GM10248 (cell line): ENCODE data around the gene SPCS1.
A peak's percentile ranks its signal among the peaks of the same experiment; 100 is the strongest.

Source experiments
- CTCF ChIA-PET: fragments of 300-600 bp; sonication (Branson Sonifier 250); formaldehyde crosslinking; extraction: SDS; loops from one replicate; lab custom pipeline; 2021; ENCODE audit warnings: antibody characterized with exemption; lab: Yijun Ruan, JAX
- POLR2A ChIA-PET: fragments of 350-650 bp; sonication (Branson Sonifier 250); formaldehyde crosslinking; extraction: SDS; loops from one replicate; lab custom pipeline; 2020; ENCODE audit warnings: antibody characterized with exemption; lab: Yijun Ruan, JAX
- DNase-seq: peaks from one replicate; pipeline ENCODE4 v3.0.0; 2012; ENCODE audit errors: extremely low spot score
- TF ChIP-seq, protein P1 (sequence below): IDR thresholded peaks from 2 replicates; pipeline ENCODE4 v1.5.1; 2012; ENCODE audit warnings: mild to moderate bottlenecking, low read depth; ENCODE audit errors: extremely low read depth, missing control alignments, control extremely low read depth

Gene SPCS1

DNA sequence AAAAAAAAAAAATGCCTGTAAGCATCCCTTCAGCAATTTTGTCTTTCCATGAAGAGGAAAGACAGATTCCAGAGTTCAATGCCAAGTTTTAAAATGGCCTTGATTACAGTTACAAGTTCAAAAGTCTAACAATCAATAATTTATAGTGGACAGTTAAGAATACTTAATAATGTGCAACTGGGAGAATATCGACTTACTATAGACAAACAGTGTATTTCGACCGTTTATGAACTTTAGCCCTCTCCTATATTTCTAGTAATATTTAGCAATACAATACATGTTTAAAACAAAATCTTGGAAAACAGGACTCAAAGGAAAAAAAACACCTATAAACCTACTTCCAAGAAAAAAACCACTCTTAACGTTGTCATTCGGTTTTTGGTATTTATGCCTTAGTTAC is 21.7 kb upstream of the SPCS1 start:
- CTCF ChIA-PET: no interaction called here
- POLR2A ChIA-PET: no interaction called here
- TF ChIP-seq, protein P1, sequence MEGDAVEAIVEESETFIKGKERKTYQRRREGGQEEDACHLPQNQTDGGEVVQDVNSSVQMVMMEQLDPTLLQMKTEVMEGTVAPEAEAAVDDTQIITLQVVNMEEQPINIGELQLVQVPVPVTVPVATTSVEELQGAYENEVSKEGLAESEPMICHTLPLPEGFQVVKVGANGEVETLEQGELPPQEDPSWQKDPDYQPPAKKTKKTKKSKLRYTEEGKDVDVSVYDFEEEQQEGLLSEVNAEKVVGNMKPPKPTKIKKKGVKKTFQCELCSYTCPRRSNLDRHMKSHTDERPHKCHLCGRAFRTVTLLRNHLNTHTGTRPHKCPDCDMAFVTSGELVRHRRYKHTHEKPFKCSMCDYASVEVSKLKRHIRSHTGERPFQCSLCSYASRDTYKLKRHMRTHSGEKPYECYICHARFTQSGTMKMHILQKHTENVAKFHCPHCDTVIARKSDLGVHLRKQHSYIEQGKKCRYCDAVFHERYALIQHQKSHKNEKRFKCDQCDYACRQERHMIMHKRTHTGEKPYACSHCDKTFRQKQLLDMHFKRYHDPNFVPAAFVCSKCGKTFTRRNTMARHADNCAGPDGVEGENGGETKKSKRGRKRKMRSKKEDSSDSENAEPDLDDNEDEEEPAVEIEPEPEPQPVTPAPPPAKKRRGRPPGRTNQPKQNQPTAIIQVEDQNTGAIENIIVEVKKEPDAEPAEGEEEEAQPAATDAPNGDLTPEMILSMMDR: no peak
- DNase-seq: no peak

DNA sequence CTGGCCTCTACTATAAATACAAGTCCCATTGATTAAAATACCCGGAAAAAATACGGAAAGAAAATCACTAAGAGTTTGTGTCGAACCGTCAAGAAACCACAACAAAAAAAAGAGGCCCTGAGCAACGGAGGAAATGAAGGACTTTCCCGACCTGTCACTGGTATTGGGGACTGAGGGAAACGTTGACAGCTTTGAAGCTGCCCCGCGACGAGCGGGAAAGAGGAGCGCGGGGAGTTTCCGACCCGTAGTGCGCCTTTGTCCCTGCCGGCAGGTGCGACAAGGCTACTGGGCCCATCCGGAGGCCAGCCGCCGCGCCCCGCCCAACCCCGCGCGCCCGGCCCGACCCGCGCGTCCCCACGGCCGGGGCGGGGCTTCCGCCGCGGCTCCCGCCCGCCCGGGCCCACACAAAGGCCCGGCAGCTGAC is 20.6 kb upstream of the SPCS1 start:
- peak; percentile 94 for DNase-seq
- TF ChIP-seq, protein P1: no peak
- ChIA-PET POLR2A (interaction anchor here (0.9 kb wide), 1 partner anchor 14 kb away, joined by 3 read pairs; no protein-coding TSS in a partner anchor), CTCF (interaction anchor here (2.1 kb wide), 1 partner anchor 23 kb away, joined by 6 read pairs; no protein-coding TSS in a partner anchor)

DNA sequence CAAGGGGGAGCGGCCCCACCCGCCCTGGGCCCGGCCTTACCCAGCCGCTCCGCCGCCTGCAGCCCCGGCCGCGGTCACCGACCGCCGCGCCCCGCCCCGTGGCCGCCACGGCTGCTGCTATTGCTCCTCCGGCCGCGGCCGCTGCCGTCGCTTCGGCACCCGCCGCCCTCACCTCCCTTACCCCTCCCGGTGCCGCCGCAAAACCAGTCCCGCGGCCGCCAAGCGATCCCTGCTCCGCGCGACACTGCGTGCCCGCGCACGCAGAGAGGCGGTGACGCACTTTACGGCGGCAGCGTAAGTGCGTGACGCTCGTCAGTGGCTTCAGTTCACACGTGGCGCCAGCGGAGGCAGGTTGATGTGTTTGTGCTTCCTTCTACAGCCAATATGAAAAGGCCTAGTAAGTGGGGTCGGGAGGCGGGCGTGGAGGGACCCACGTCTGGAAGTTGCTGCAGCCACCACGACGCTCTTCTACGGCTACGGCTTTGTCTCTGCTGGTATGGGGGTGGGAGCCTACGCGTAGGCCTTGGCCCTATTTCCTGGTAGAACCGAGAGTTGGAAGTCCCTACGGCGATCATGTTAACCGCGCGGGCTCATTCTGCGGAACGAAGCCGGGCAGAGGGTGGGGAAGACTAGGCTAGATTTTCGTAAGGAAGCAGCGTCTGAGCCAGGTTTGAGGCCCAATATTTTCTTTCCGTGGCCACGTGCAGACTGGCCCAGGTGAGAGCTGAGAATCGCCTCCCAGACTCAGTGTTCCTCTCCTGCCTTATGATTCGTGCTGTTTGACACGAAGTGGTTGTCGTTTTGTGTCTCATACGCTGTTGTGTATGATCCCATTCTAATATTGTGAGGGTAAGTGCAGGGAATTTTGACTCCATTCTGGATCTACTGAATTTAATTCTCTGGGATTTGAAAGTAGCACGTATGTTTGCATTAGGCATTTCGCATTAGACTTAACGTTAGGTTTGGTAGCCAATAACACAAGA is 19.9 kb upstream of the SPCS1 start, which contains the start of the genes GNL3 and PBRM1:
GNL3 (plus strand) TSS at position 324 of the 983 bp plus-strand sequence; CDS start at position 385, 61 bp downstream.
PBRM1 (minus strand) TSS at position 205 of the 983 bp plus-strand sequence.
- POLR2A ChIA-PET: interaction anchor here (0.9 kb wide), 1 partner anchor 15 kb away, joined by 3 read pairs; no protein-coding TSS in a partner anchor
- CTCF ChIA-PET: interaction anchor here (0.8 to 2.1 kb wide), 5 partner anchors 12 to 274 kb away, joined by 3 to 6 read pairs (median 3); no protein-coding TSS in a partner anchor
- DNase-seq: peak; percentile 93
- TF ChIP-seq, protein P1: no peak

DNA sequence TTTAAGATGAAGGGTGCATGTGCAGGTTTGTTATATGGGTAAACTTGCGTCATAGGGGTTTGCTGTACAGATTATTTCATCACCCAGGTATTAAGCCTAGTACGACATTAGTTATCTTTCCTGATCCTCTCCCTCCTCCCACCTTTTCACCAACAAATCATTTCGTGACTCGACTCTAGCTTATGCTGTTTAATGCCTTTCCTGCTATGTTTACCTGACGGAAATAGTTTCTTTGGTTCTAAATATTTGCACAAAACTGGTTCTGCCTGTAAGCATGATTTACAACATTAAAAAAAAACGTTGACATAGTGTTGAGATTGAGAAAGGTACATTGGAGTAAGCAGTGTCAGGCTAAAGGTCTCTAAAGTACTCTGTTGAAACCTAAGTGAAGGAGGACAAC is 17.6 kb upstream of the SPCS1 start:
- DNase-seq: no peak
- ChIA-PET POLR2A (no interaction called here), CTCF (interaction anchor here (1.3 to 1.9 kb wide), 2 partner anchors 9 to 11 kb away, joined by 4 to 5 read pairs; no protein-coding TSS in a partner anchor)
- TF ChIP-seq, protein P1: no peak

DNA sequence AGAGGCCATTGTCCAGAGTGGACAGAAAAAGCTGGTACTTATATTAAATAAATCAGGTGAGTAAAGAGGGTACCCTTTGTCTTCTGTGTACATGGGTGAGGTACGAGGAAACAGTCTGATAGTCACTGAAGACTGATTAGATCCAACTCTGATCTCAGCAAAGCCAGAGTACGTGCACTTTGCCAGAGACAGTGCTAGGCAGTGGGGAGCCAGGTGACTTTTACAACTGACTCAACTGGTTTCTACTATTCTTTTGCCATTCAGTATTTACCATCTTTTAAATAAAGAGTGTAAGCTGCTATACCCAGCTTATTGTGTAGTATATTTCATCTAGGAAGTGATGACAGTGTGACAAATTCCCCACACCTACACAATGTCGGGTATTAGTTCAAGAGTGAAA is 16.8 kb upstream of the SPCS1 start:
- ChIA-PET CTCF (interaction anchor here (1.3 to 1.9 kb wide), 2 partner anchors 8 to 10 kb away, joined by 4 to 5 read pairs; no protein-coding TSS in a partner anchor), POLR2A (interaction anchor here (0.7 kb wide), 1 partner anchor 26 kb away, joined by 3 read pairs; no protein-coding TSS in a partner anchor)
- no peak for DNase-seq
- TF ChIP-seq, protein P1: no peak

DNA sequence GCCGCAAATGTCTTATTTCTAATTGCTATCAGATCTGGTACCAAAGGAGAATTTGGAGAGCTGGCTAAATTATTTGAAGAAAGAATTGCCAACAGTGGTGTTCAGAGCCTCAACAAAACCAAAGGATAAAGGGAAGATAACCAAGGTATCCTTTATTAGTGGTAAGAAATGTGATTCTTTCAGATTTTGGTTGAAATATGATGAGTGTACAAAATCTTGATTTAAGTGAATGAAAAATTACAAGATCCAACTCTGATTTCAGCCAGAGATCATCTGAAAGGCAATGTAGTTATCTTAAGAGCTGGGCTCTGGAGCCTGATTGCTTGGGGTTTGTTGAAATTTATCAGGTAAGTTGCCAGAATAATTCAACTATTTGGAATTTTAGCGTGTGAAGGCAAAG is 15.3 kb upstream of the SPCS1 start:
- TF ChIP-seq, protein P1: no peak
- ChIA-PET CTCF (no interaction called here), POLR2A (interaction anchor here (1.5 kb wide), 1 partner anchor 9 kb away, joined by 3 read pairs; no protein-coding TSS in a partner anchor)
- no peak for DNase-seq
